Suprapubic skin (tissue), 4 donors: ENCODE measurements around the gene GTPBP8. TPM values are rescaled to one million over a fixed set of nuclear protein-coding genes. Genes with fewer than 3 reads are reported as not detected.

ENCODE experiments used
- DNase-seq, 2 donors: peaks; one replicate each; pipeline ENCODE4 v3.0.0-alpha.2; 2019; ENCODE audit warnings: low spot score in 2 of 2
- H3K27ac ChIP-seq: fragments of 200-600 bp; sonication (generic); one replicate; pipeline ENCODE4 v1.5.1; 2019
- H3K27me3 ChIP-seq: fragments of 200-600 bp; sonication (generic); one replicate; pipeline ENCODE4 v1.5.1; 2019
- H3K36me3 ChIP-seq: fragments of 200-600 bp; sonication (generic); one replicate; pipeline ENCODE4 v1.5.1; 2019
- H3K4me1 ChIP-seq: fragments of 200-600 bp; sonication (generic); one replicate; pipeline ENCODE4 v1.5.1; 2019
- H3K4me3 ChIP-seq: fragments of 200-600 bp; sonication (generic); one replicate; pipeline ENCODE4 v1.5.1; 2019; ENCODE audit warnings: mild to moderate bottlenecking
- H3K9me3 ChIP-seq: fragments of 200-600 bp; sonication (generic); one replicate; pipeline ENCODE4 v1.5.1; 2019
- EP300 ChIP-seq: sonication (generic); formaldehyde crosslinking; IDR thresholded peaks from one replicate; pipeline ENCODE4 v1.6.1; 2017; ENCODE audit warnings: antibody characterized with exemption
- POLR2A ChIP-seq, 2 donors: fragments of 450-650 bp; IDR thresholded peaks; one replicate each; pipeline ENCODE4 v1.6.1; 2017; ENCODE audit warnings: antibody characterized with exemption in 2 of 2, mild to moderate bottlenecking in 2 of 2, moderate library complexity in 2 of 2
- POLR2AphosphoS5 ChIP-seq, 3 donors: sonication (generic); formaldehyde crosslinking; IDR thresholded peaks; one replicate each; pipeline ENCODE4 v1.6.1; 2017; ENCODE audit warnings: antibody characterized with exemption in 3 of 3
- WGBS: methylation state at CpG from one replicate; pipeline ENCODE4 v1.1.5; 2018; 5-methylcytosine and 5-hydroxymethylcytosine counted together
- total RNA-seq, 4 donors: library from RNA; depleted of rRNA; stranded (reverse); fragments of >200 nt; gene quantifications; one replicate each; pipeline ENCODE4 v1.1.0, GENCODE V29; 2016
- TF ChIP-seq, protein P1 (sequence below), 2 donors: fragments of 200-600 bp in 1 of 2; fragments of 450-650 bp in 1 of 2; sonication (generic) in 1 of 2; IDR thresholded peaks; one replicate each; pipeline ENCODE4 v1.5.1; 2016 to 2019; ENCODE audit warnings: antibody characterized with exemption in 2 of 2, mild to moderate bottlenecking in 1 of 2, moderate library complexity in 1 of 2

GTPBP8 gene
- total RNA-seq, 4 donors from 2014 or later, result 25.2 to 31.7 (median 29.2) TPM

DNA sequence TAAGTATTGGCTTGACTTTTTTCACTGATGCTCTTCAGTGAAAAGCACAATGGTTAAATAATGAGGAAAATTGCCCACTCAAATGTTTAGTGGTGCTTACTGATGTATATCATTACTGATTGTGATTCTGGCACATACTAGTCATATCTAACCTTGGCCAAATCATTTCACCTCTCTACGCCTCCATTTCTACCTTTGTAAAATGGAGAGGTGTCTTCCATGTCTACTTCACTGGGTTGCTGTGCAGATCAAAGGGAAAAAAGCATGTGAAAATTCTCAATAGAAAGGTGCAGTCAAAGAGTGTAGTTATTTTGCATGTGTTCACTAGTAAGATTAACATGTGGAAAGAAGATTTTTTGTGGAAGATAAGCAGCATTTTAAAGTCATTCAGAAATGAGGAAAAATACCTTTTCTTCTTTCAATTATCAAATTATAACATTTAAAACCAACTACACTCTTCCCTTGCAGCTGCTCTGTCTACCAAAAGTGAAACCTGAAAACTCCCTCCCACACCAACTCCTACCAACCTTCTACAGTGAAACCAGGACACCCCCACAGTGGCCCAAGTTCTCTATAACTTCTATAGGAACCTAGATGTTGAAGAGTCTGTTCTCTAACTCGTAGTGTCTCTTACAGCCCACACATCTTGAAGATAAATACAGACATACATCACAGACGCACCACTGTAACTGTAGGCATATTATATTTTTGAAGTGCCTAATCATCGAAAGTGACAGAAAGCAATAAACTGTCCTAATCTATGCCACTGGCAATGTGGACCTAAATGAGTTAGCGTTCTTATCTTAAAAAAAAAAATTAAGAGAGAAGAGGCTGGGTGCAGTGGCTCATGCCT, 17.2 kb upstream of the GTPBP8 start:
- peaks cover 8% of the 10 kb centered on the region for H3K4me1 ChIP-seq
- 59% methylated on average over 5 of the region's 5 CpGs for WGBS
- no peak for TF ChIP-seq POLR2A (IDR thresholded peaks at IDR 0.05)
- DNase-seq, result no peak
- H3K4me3 ChIP-seq, result peak overlapping the region; percentile 23
- H3K9me3 ChIP-seq, result no peaks in the 10 kb centered on the region
- no peak overlapping the region for H3K27ac ChIP-seq
- H3K36me3 ChIP-seq, result no peaks in the 10 kb centered on the region
- H3K27me3 ChIP-seq, result no peaks in the 10 kb centered on the region

DNA sequence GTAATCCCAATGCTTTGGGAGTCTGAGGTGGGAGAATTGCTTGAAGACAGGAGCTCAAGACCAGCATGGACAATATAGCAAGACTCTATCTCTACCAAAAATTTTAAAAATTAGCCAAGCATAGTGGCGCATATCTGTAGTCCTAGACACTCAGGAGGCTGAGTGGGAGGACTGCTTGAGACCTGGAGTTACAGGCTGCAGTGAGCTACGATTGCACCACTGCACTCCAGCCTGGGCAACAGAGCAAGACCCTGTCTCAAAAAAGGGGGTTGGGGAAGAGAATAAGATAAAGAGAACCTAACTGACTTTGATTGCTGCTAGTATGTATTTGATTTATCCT, 16.6 kb upstream of the GTPBP8 start:
- TF ChIP-seq POLR2A (IDR thresholded peaks at IDR 0.05), result no peak
- TF ChIP-seq EP300, result no peak
- TF ChIP-seq, protein P1, sequence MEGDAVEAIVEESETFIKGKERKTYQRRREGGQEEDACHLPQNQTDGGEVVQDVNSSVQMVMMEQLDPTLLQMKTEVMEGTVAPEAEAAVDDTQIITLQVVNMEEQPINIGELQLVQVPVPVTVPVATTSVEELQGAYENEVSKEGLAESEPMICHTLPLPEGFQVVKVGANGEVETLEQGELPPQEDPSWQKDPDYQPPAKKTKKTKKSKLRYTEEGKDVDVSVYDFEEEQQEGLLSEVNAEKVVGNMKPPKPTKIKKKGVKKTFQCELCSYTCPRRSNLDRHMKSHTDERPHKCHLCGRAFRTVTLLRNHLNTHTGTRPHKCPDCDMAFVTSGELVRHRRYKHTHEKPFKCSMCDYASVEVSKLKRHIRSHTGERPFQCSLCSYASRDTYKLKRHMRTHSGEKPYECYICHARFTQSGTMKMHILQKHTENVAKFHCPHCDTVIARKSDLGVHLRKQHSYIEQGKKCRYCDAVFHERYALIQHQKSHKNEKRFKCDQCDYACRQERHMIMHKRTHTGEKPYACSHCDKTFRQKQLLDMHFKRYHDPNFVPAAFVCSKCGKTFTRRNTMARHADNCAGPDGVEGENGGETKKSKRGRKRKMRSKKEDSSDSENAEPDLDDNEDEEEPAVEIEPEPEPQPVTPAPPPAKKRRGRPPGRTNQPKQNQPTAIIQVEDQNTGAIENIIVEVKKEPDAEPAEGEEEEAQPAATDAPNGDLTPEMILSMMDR (IDR thresholded peaks at IDR 0.05), result no peak
- no peak for TF ChIP-seq POLR2AphosphoS5 (IDR thresholded peaks at IDR 0.05)
- H3K4me3 ChIP-seq, result peak overlapping the region; percentile 23
- no peaks in the 10 kb centered on the region for H3K9me3 ChIP-seq
- 88% methylated on average over 2 of the region's 2 CpGs for WGBS
- H3K4me1 ChIP-seq, result peaks cover 8% of the 10 kb centered on the region
- no peak overlapping the region for H3K27ac ChIP-seq
- no peaks in the 10 kb centered on the region for H3K27me3 ChIP-seq
- H3K36me3 ChIP-seq, result no peaks in the 10 kb centered on the region
- DNase-seq, result no peak

DNA sequence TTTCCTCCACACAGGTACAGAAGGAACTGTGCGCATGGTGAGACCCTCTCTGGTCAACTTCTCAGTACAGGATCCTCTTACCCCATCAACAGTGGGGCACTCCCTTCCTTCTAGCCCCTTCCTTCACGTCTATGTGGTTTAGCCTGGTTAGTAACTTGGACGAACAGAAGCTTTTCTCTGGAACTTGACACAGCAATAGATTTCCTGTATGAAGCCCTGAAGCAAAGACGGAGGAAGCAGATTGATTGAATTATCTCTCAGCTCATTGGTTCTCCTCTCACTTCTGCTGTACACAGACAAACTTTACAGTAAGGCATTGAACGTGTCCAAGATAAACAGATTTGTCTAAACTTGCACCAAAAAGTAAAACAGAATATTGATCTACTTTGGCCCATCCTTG, 15.9 kb upstream of the GTPBP8 start, which contains the start of gene CD200R1:
CD200R1 (minus strand) TSS at position 210 of the 400 bp plus-strand sequence. CDS start 246 bp downstream, outside the sequence.
- TF ChIP-seq, protein P1 (IDR thresholded peaks at IDR 0.05), result no peak
- TF ChIP-seq POLR2AphosphoS5 (IDR thresholded peaks at IDR 0.05) (no peak), POLR2A (IDR thresholded peaks at IDR 0.05) (no peak), EP300 (no peak)
- Histone ChIP-seq H3K27me3 (no peaks in the 10 kb centered on the region), H3K27ac (no peak within 1 kb of the TSS), H3K4me3 (peak within 1 kb of the TSS; percentile 23), H3K4me1 (peaks cover 8% of the 10 kb centered on the region), H3K9me3 (no peaks in the 10 kb centered on the region), H3K36me3 (no peaks in the 10 kb centered on the region)
- 35% methylated on average over 5 of the region's 5 CpGs for WGBS
- DNase-seq, result no peak

DNA sequence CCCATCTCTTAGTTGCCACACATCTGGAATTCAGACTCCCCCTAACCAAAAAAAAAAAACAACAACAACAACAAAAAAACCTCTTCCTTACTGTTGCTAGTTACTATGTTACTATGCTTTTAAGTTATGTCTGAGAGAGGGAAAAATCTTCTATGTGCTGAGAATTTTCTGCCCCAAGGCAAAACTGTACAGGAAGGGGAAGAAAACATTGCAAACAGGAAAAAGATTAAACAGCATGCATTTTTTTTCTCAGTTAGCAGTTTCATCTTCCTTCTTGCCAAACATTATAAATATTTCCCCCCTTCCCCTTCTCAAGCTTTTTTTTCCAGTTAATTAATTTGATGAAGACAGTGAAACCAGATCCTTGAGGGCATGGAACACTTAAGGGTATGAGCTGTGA, 14.8 kb upstream of the GTPBP8 start:
- Histone ChIP-seq H3K4me1 (peaks cover 8% of the 10 kb centered on the region), H3K27ac (no peak overlapping the region), H3K4me3 (no peak overlapping the region), H3K36me3 (no peaks in the 10 kb centered on the region), H3K9me3 (no peaks in the 10 kb centered on the region), H3K27me3 (no peaks in the 10 kb centered on the region)
- no peak for TF ChIP-seq EP300
- no peak for TF ChIP-seq POLR2A (IDR thresholded peaks at IDR 0.05)
- TF ChIP-seq, protein P1 (IDR thresholded peaks at IDR 0.05), result no peak
- TF ChIP-seq POLR2AphosphoS5 (IDR thresholded peaks at IDR 0.05), result no peak
- DNase-seq, result no peak

DNA sequence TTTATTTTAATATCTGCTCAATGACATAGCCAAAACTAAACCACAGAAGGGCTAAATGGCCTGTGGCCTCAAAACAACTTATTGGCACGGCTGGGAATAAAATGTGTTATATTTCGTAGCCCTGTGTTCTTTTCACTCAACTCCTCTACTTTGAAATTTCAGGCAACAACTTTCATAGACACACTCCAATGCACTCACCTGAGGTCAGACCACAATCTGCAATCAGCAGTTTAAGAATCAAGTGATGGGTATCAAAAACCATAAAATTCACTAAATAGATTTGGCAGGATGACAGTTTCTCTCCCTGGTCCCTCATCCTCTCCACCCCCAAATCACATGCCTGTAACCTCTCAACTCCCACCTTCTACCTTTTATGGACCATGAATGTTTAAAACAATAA, 13.8 kb upstream of the GTPBP8 start:
- no peak for DNase-seq
- Histone ChIP-seq H3K9me3 (no peaks in the 10 kb centered on the region), H3K27ac (no peak overlapping the region), H3K36me3 (no peaks in the 10 kb centered on the region), H3K27me3 (no peaks in the 10 kb centered on the region), H3K4me1 (peaks cover 5% of the 10 kb centered on the region), H3K4me3 (no peak overlapping the region)
- WGBS, result 62% methylated on average over 2 of the region's 2 CpGs
- TF ChIP-seq POLR2AphosphoS5 (IDR thresholded peaks at IDR 0.05) (no peak), POLR2A (IDR thresholded peaks at IDR 0.05) (no peak), EP300 (no peak)
- TF ChIP-seq, protein P1 (IDR thresholded peaks at IDR 0.05), result no peak
